Measurements from ENCODE around the gene VPS51.

Gene VPS51

DNA sequence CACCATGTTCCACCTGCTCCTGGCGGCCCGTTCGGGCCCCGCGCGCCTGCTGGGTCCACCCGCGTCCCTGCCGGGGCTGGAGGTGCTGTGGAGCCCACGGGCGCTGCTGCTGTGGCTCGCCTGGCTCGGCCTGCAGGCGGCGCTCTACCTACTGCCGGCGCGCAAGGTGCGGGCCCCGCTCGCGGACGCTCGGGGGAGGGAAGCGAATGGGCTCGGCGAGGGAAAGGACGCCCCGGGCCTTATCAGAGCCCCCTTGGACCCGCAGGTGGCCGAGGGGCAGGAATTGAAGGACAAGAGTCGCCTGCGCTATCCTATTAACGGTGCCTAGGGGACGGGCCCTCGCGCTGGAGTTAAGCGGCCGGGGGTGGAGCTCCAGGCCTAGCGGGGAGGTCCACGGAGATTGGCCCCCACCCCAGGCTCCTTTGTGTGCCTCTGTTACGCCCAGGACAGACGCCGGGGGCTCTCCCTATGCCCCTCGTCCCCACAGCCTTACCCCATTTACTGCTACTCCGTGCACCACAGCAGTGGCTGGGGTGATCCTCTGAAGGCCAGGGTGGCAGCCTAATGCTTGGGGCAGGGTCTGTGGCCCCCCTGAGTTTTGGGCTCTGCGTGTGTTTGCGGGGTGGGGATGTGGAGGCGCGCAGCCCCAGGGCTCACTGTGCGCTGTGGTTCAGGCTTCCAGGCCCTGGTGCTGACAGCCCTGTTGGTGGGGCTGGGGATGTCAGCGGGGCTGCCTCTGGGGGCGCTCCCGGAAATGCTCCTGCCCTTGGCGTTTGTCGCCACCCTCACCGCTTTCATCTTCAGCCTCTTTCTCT lies 16.7 kb downstream of the VPS51 start:
- H3K4me3 ChIP-seq (ENCODE audit: low read depth, low read length): peak overlapping the region; percentile 51
- peak; percentile 85 for TF ChIP-seq CTCF (IDR thresholded peaks at IDR 0.05; ENCODE audit: low read depth, low read length)

DNA sequence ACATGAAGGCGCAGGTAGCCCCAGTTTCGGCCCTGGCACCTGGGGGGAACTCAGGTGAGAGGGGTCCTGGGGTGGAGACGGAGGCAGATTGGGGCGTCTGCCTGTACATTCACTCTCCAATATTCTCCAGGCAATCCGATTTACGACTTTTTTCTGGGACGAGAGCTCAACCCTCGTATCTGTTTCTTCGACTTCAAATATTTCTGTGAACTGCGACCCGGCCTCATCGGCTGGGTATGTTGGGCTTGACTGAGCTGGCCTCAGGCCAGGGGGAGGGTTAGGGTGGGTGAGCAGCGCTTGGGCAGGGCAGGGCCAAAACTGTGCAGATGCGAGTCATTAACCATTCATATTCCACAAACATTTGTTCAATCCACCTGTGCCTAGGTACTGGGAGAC lies 17.3 kb downstream of the VPS51 start:
- H3K4me3 ChIP-seq (ENCODE audit: low read depth, low read length): no peak overlapping the region
- TF ChIP-seq CTCF (IDR thresholded peaks at IDR 0.05; ENCODE audit: low read depth, low read length): no peak

GRCh38 chr11:65113839-65114238 lies 17.8 kb downstream of the VPS51 start:
- no peak for TF ChIP-seq CTCF (IDR thresholded peaks at IDR 0.05; ENCODE audit: low read depth, low read length)
- H3K4me3 ChIP-seq (ENCODE audit: low read depth, low read length): no peak overlapping the region

- no peak overlapping the region for H3K4me3 ChIP-seq (ENCODE audit: low read depth, low read length)
- TF ChIP-seq CTCF (IDR thresholded peaks at IDR 0.05; ENCODE audit: low read depth, low read length): no peak
These were observed 18.6 kb downstream of the VPS51 start for GRCh38 chr11:65114538-65115171.

DNA sequence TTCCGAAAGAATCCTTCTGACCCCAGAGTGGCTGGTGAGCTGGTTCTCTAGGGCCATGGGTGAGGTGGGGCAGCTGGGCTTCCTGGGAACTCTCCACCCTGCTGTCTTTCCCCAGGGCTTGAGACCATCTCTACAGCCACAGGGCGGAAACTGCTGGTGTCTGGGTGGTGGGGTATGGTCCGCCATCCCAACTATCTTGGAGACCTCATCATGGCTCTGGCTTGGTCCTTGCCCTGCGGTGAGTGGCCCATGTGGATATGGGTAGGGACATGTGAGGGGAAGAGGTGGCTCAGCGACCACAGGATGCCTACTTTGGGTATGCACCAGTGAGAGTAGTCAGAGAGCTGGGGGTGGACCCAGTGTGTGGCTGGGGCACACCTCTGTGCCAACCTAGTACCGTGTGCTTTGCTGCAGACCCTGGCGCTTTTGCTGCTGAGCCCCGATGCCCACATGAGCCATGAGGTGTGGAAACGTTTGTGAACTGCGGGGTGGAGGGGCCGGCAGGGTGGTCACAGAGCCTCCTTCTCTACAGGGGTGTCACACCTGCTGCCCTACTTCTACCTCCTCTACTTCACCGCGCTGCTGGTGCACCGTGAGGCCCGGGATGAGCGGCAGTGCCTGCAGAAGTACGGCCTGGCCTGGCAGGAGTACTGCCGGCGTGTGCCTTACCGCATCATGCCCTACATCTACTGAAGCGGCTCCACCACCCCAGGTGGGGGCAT lies 19.5 kb downstream of the VPS51 start:
- TF ChIP-seq CTCF (IDR thresholded peaks at IDR 0.05; ENCODE audit: low read depth, low read length): no peak
- no peak overlapping the region for H3K4me3 ChIP-seq (ENCODE audit: low read depth, low read length)

DNA sequence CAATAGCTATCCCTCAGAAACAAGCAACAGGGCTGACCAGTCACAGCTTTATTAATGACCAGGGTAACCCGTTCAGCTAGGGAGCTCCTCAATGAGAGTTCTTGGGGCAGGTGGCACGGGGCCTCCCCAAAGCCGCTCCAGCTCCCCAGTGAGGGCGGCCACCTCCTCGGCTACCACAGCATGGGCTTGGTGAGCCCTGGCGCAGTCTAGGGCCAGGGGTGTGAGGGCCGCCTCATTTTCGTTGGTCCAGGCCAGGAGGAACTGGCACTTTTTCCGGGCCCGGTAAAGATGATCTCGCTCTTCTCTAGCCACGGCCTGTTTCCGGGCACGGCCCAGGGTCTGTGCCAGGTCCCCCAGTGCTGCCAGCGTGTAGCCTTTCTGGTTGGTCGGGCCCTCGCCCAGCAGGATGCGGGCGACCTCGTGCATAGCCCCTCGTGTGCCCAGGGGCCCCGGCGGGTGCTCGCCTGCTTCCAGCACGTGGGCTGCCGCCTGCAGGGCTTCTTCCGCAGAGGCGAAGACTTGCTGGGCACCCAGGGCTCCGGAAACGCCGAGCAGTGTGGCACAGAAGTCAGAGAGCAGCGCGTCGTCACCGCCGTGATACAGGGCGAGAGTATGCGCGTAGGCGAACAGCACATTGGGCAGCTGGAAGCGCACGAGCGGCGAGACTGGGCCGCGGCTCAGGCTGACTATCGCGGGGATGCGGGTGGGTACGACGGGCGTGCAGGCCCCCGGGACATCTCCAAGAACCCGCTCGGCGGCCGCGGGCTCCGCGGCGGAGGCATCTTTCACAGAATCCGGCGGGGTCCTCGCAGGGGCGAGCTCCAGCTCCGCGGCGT lies 20.6 kb downstream of the VPS51 start:
- TF ChIP-seq CTCF (IDR thresholded peaks at IDR 0.05; ENCODE audit: low read depth, low read length): no peak
- peak overlapping the region; percentile 90 for H3K4me3 ChIP-seq (ENCODE audit: low read depth, low read length)

All from WI38 (cell line).